ENCODE measurements around the gene KISS1.

Gene KISS1

GRCh38 chr1:204154568-204155255 lies 41.6 kb downstream of the KISS1 start:
- no peak for DNase-seq (ENCODE audit: low spot score)

GRCh38 chr1:204153667-204154066 lies 42.6 kb downstream of the KISS1 start:
- DNase-seq (ENCODE audit: low spot score), result no peak

GRCh38 chr1:204152310-204153044 lies 43.8 kb downstream of the KISS1 start:
- no peak for DNase-seq (ENCODE audit: low spot score)

- DNase-seq (ENCODE audit: low spot score), result peak; percentile 76
Measured at GRCh38 chr1:204151552-204152309, 44.6 kb downstream of the KISS1 start, which contains the start of gene ETNK2. Gene ETNK2 (minus strand): TSS chr1:204152044. CDS start chr1:204151852, 192 bp downstream.

- DNase-seq (ENCODE audit: low spot score), result no peak
Measured at GRCh38 chr1:204150702-204151551, 45.4 kb downstream of the KISS1 start.

- DNase-seq (ENCODE audit: low spot score), result no peak
Measured at GRCh38 chr1:204149635-204150565, 46.4 kb downstream of the KISS1 start.

- no peak for DNase-seq (ENCODE audit: low spot score)
Measured at GRCh38 chr1:204149107-204149506, 47.2 kb downstream of the KISS1 start.

GRCh38 chr1:204147406-204148383 lies 48.6 kb downstream of the KISS1 start:
- no peak for DNase-seq (ENCODE audit: low spot score)

- no peak for DNase-seq (ENCODE audit: low spot score)
Measured at GRCh38 chr1:204146965-204147364, 49.3 kb downstream of the KISS1 start.

GRCh38 chr1:204146309-204146708 lies 50.0 kb downstream of the KISS1 start:
- DNase-seq (ENCODE audit: low spot score), result no peak

- DNase-seq (ENCODE audit: low spot score), result no peak
Measured at GRCh38 chr1:204145033-204145504, 51.2 kb downstream of the KISS1 start.

GRCh38 chr1:204143276-204144041 lies 52.8 kb downstream of the KISS1 start:
- no peak for DNase-seq (ENCODE audit: low spot score)

GRCh38 chr1:204142032-204142974 lies 54.0 kb downstream of the KISS1 start:
- DNase-seq (ENCODE audit: low spot score), result no peak

- DNase-seq (ENCODE audit: low spot score), result no peak
Measured at GRCh38 chr1:204141131-204141530, 55.2 kb downstream of the KISS1 start.

Data from GM03348 (cell line).